T-cell (primary cell): Measurements from ENCODE around the gene TAS1R3. TPM values are rescaled to one million over a fixed set of nuclear protein-coding genes. Genes with fewer than 3 reads are reported as not detected.

ENCODE experiments used
- ATAC-seq, 4 experiments: fragments of 200-7000 bp in 3 of 4; fragments of 150-1000 bp in 1 of 4; cut with Tn5 transposase; replicated peaks in 1 of 4; 1 replicate in 3 of 4; 2 replicates in 1 of 4; pipeline ENCODE4 v1.10.0; 2021; ENCODE audit warnings: moderate library complexity in 3 of 4, mild to moderate bottlenecking in 2 of 4, moderate number of reproducible peaks in 1 of 4
- CTCF ChIA-PET, 2 donors: fragments of 300-600 bp; sonication (Branson Sonifier 250); formaldehyde crosslinking; loops; one replicate each; lab custom pipeline; 2022; ENCODE audit warnings: antibody characterized with exemption in 2 of 2; lab: Charles Lee
- POLR2A ChIA-PET, 2 donors: fragments of 300-600 bp; sonication (Branson Sonifier 250); formaldehyde crosslinking; loops; one replicate each; lab custom pipeline; 2022; ENCODE audit warnings: antibody characterized with exemption in 2 of 2; lab: Charles Lee
- DNase-seq, 35 experiments: peaks; one replicate each; pipeline versions ENCODE4 v3.0.0 to v3.0.0-alpha.2; 2013 to 2023
- H3K27ac ChIP-seq: one replicate; pipeline ENCODE4 v1.5.1; 2013; ENCODE audit warnings: low read length
- H3K27me3 ChIP-seq, 2 experiments: replicated peaks in 1 of 2; 1 replicate in 1 of 2; 2 replicates in 1 of 2; pipeline versions ENCODE4 v1.6.1 to v1.7.0; 2013; ENCODE audit warnings: low read length in 1 of 2, mixed read lengths in 1 of 2; ENCODE audit not compliant: control insufficient read depth in 2 of 2, insufficient read depth in 2 of 2; ENCODE audit errors: extremely low read depth in 1 of 2
- H3K36me3 ChIP-seq, 2 donors: 1 replicate in 1 of 2; 2 replicates in 1 of 2; pipeline versions ENCODE4 v1.6.1 to v1.7.0; 2013; ENCODE audit warnings: low read length in 1 of 2; ENCODE audit not compliant: control insufficient read depth in 2 of 2, insufficient read depth in 1 of 2; ENCODE audit errors: extremely low read depth in 1 of 2
- H3K4me1 ChIP-seq, 2 experiments: 1 replicate in 1 of 2; 2 replicates in 1 of 2; pipeline versions ENCODE4 v1.6.1 to v1.7.0; 2013; ENCODE audit warnings: low read length in 2 of 2, mixed read lengths in 1 of 2; ENCODE audit not compliant: insufficient read depth in 2 of 2, control insufficient read depth in 1 of 2; ENCODE audit errors: extremely low read depth in 1 of 2
- H3K4me3 ChIP-seq, 2 donors: 1 replicate in 1 of 2; 2 replicates in 1 of 2; pipeline versions ENCODE4 v1.5.1 to v1.7.0; 2013; ENCODE audit warnings: mild to moderate bottlenecking in 2 of 2, low read length in 1 of 2, moderate library complexity in 1 of 2; ENCODE audit not compliant: control insufficient read depth in 1 of 2; ENCODE audit errors: extremely low read depth in 1 of 2
- H3K9me3 ChIP-seq: 2 replicates; pipeline ENCODE4 v1.7.0; 2013
- H3K27ac Mint-ChIP-seq, 2 donors: one replicate each; pipeline ENCODE4 v1.8.0; 2020 to 2021; ENCODE audit warnings: mild to moderate bottlenecking in 2 of 2, mixed read lengths in 2 of 2
- H3K27me3 Mint-ChIP-seq, 2 donors: one replicate each; pipeline ENCODE4 v1.8.0; 2021 to 2022; ENCODE audit warnings: mixed read lengths in 2 of 2
- H3K36me3 Mint-ChIP-seq: one replicate; pipeline ENCODE4 v1.8.0; 2021; ENCODE audit warnings: mixed read lengths
- H3K4me1 Mint-ChIP-seq, 3 donors: one replicate each; pipeline ENCODE4 v1.8.0; 2020 to 2022; ENCODE audit warnings: mixed read lengths in 3 of 3, mild to moderate bottlenecking in 1 of 3
- H3K4me3 Mint-ChIP-seq, 3 donors: one replicate each; pipeline ENCODE4 v1.8.0; 2020 to 2022; ENCODE audit warnings: mild to moderate bottlenecking in 3 of 3, mixed read lengths in 3 of 3, moderate library complexity in 3 of 3
- H3K9me3 Mint-ChIP-seq, 3 donors: one replicate each; pipeline ENCODE4 v1.8.0; 2020 to 2022; ENCODE audit warnings: mixed read lengths in 3 of 3
- WGBS: methylation state at CpG from one replicate; pipeline ENCODE4 v1.1.5; 2013; ENCODE audit warnings: missing lambda C conversion rate; ENCODE audit not compliant: insufficient coverage; 5-methylcytosine and 5-hydroxymethylcytosine counted together
- total RNA-seq, 35 experiments: library from RNA in 6 of 35; stranded (reverse) in 6 of 35; fragments of 120-200 nt in 1 of 35; gene quantifications; one replicate each; pipeline versions ENCODE4 v1.2.1 to v1.2.4 and lab custom pipeline; 2013 to 2026

Gene TAS1R3
- total RNA-seq, 5 donors from 2014 or later (not counting 1 experiment from before 2014, with no cell fraction given) = 1.6 to 2.3 (median 2.1) TPM

DNA sequence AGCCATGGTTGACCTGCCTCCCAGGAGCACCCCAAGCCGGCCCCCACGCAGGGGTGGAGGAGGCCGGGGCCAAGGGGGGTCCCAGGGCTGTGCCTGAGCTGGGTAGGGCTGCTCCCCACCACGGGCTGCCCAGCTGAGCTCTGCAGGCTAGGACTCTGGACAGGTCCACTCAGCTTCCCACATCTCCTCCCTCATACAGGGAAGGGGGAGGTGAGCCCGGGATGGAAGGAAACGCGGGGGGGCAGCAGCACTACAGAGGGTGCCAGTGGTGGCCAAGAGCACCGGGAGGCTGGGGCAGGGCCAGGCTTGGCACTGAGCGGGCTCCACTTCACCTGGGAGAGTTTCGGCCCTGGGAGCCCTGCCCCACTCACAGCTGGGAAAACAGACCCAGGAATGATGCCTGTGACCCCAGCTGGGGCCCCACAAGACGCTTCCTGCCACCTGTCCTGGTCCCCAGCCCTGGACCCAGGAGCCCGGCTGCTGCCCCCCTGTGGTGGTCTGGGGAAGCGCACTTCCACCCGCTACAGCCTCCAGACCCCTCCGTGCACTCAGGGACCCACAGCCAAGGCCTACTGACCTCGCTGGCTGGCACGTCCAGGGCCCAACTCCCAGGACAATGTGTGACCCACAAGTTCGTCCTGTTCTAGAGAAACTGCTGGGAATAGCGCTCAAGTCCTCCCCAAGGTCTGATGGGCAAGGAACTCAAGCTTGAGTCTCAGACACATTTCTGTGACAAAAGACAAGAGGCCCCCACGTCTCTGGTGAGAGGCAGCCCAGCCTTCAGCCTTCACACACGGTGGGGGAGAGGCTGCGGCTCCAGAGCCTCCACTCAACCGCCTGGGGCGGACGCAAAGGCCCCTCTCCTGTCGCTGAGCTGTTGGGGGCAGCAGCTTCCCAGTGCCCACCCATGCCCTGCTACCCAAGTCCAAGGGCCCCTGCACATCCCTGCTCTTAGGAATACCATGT is 40.9 kb downstream of the TAS1R3 start:
- peaks cover 0 to 41% (median 23%) of the 10 kb centered on the region in 3 donors for H3K4me1 Mint-ChIP-seq
- no peaks in the 10 kb centered on the region for H3K27me3 ChIP-seq
- DNase-seq (peak; percentile 16 to 82 (median 67)), ATAC-seq (peak; percentile 28 to 60 (median 43))
- peak overlapping the region; percentile 44 to 57 (median 56) for H3K4me3 Mint-ChIP-seq
- ChIA-PET CTCF (interaction anchor here (0.5 to 1.3 kb wide), 4 partner anchors 13 to 67 kb away, joined by 3 to 7 read pairs (median 4); partner anchors contain the start of gene CCNL2 (in 1 of the 2)), POLR2A (interaction anchor here in 1 of 2 donors (0.6 kb wide), 1 partner anchor 45 kb away, joined by 5 read pairs; no protein-coding TSS in a partner anchor)
- no peaks in the 10 kb centered on the region for H3K36me3 Mint-ChIP-seq
- H3K27ac ChIP-seq = peak overlapping the region; percentile 74
- peaks cover 0 to 4% of the 10 kb centered on the region in 2 donors for H3K36me3 ChIP-seq
- H3K9me3 Mint-ChIP-seq = no peaks in the 10 kb centered on the region
- H3K27me3 Mint-ChIP-seq = no peaks in the 10 kb centered on the region
- peaks cover 15 to 51% of the 10 kb centered on the region in 2 experiments for H3K4me1 ChIP-seq
- peak overlapping the region in 1 of 2 donors; percentile 46 for H3K27ac Mint-ChIP-seq
- no peaks in the 10 kb centered on the region for H3K9me3 ChIP-seq
- WGBS = 29% methylated on average over 20 of the region's 26 CpGs
- peak overlapping the region; percentile 29 to 41 for H3K4me3 ChIP-seq

DNA sequence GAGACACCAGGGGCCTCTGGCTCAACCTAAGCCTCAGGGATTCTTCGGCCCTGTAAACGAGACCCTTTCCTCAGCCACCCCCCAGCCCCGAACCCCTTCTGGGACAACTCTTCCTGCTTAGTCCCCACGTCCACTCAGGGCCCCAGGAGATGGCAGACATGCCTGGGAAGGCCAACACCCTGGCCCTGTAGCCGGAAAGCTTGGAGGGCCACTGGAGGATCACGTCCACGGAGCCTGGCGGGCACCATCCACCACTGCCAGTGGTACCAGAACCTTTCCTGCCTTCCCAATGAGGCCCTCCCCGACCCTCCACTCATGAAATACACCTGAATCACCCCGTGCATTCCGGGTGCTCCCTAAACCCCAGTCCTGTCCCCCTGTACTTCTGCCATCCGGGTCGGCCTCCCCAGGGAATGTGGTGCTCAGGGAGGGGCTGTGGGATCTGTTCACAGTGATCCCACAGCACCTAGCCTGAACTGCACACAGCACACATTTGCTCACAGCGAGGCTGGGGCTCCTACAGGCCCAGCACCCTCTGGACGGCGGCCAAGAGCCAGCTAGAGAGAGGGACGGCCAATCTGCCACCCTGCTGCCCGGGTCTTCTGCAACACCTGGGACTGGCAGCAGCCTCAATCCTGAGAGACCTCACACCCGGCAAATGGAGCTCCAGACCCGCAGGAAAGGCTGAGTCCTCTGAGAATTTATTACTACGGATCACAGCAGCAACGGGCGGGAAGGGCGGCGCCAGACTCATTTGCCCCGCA is 42.2 kb downstream of the TAS1R3 start:
- H3K27me3 ChIP-seq = no peaks in the 10 kb centered on the region
- H3K36me3 ChIP-seq = peaks cover 0 to 4% of the 10 kb centered on the region in 2 donors
- ChIA-PET POLR2A (no interaction called here), CTCF (interaction anchor here in 1 of 2 donors (1.2 kb wide), 1 partner anchor 26 kb away, joined by 4 read pairs; the partner anchor contains the start of gene CCNL2)
- peaks cover 15 to 51% of the 10 kb centered on the region in 2 experiments for H3K4me1 ChIP-seq
- H3K4me3 Mint-ChIP-seq = peak overlapping the region; percentile 83 to 91 (median 88)
- ATAC-seq = no peak
- no peaks in the 10 kb centered on the region for H3K27me3 Mint-ChIP-seq
- no peak overlapping the region for H3K27ac ChIP-seq
- no peaks in the 10 kb centered on the region for H3K9me3 Mint-ChIP-seq
- H3K9me3 ChIP-seq = no peaks in the 10 kb centered on the region
- H3K4me3 ChIP-seq = no peak overlapping the region
- peak overlapping the region in 1 of 2 donors; percentile 76 for H3K27ac Mint-ChIP-seq
- 95% methylated on average over 22 of the region's 26 CpGs for WGBS
- no peak for DNase-seq
- no peaks in the 10 kb centered on the region for H3K36me3 Mint-ChIP-seq
- peaks cover 0 to 41% (median 23%) of the 10 kb centered on the region in 3 donors for H3K4me1 Mint-ChIP-seq

DNA sequence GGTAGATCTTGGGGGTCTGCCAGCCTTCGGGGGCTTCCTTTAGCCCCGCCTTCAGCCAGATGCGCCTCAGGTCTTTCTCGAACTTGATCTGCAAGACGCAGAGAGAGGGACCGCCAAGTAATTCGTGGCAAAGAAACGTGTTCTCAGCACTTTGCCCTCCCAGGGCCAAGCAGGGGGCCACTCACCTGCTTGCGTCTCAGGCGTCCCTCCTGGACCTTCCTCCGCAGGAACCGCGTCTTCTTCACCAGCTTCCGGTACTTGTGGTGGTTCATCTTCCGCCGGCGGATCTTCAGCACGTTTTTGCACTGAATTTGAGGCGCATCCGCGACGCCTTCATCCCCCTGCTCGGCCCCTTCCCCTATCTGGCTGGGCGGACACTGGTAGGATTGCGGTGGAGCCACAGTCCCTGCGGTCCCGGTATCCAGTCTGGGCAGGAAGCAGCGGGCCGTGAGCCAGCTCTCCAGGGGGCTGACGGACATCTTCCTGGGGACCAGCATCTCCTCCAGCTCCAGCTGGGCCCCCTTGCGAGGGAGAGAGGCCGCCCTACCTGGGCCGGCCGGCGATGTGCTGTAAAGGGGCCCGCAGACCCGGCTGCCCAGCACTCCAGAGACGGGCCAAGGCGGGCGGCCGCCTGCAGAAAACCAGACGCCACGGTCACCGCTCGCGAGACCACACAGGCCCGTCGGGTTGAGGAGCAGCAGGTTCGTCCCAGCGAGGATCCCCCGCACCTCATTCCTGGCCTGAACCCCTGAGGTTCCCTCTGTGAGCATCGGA is 42.9 kb downstream of the TAS1R3 start:
- ChIA-PET CTCF (interaction anchor here in 1 of 2 donors (1.2 kb wide), 1 partner anchor 25 kb away, joined by 4 read pairs; the partner anchor contains the start of gene CCNL2), POLR2A (no interaction called here)
- Mint-ChIP-seq H3K4me3 (peak overlapping the region; percentile 83 to 91 (median 88)), H3K27ac (peak overlapping the region; percentile 43 to 79), H3K4me1 (peaks cover 0 to 41% (median 23%) of the 10 kb centered on the region in 3 donors), H3K27me3 (no peaks in the 10 kb centered on the region), H3K36me3 (no peaks in the 10 kb centered on the region), H3K9me3 (no peaks in the 10 kb centered on the region)
- Histone ChIP-seq H3K27ac (peak overlapping the region; percentile 91), H3K4me3 (peak overlapping the region; percentile 71 to 76), H3K4me1 (peaks cover 15 to 51% of the 10 kb centered on the region in 2 experiments), H3K36me3 (peaks cover 0 to 4% of the 10 kb centered on the region in 2 donors), H3K27me3 (no peaks in the 10 kb centered on the region), H3K9me3 (no peaks in the 10 kb centered on the region)
- 69% methylated on average over 49 of the region's 52 CpGs for WGBS
- DNase-seq (peak in 1 of 35 experiments; percentile 14), ATAC-seq (no peak)

DNA sequence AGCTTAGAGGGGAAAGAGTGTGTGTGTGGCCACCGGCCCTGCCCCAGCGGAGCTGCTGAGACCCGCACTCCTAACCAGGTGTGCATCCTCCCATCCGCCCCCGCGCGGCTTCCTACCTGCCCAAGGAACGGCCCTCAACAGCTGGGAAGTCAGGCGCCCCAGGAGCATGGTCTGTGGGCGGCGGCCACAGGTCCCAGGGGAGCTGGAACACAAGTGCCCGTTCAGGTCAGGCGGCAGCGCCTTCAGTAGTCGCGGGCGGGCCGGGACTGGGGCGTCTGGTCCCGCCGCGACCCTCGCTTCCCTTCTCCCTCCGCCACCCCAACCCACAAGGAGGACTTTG is 43.5 kb downstream of the TAS1R3 start:
- H3K4me3 ChIP-seq = peak overlapping the region; percentile 71 to 76
- no peak for ATAC-seq

DNA sequence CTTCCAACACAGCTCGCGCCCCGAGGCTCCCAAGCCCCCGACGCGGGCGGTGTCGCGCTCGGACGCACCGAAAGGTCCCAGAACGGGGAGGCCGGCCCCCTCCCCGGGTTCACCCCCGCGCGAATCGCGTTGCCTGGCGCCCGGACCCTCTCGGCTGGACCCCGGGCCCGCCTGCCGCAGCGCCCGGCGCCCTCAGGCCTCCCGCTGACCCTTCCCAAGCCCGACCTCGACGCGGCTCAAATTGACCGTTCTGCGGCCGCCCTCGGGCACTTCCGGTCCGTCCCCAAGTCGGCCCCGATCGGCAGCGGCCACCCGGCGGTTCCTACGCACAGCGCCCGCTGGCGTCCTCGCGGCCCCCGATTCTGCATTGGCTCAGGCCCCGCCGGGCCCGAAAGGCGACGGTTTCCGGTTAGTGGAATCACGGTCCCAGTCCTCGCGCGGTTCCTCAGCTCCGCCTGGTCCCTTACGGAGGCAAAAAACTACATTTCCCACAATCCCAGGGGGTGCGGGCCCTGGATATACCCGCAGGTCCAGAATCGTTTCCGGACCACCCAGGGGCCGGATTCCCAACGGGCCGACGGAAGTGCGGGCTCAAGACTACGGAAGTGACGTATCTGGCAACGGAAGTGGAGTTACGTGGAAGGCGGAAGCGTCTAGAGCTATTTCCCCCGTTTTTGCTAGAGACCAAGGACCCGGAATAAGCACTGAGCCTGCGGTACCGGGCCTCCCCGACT is 44.0 kb downstream of the TAS1R3 start, which contains the start of gene AURKAIP1:
TSS of gene AURKAIP1 (minus strand) at position 279 of the 734 bp plus-strand sequence. CDS start 451 bp downstream, outside the sequence.
- peak within 1 kb of the TSS; percentile 71 to 76 for H3K4me3 ChIP-seq
- DNase-seq (peak; percentile 86 to 99 (median 94)), ATAC-seq (peak; percentile 72 to 86 (median 84))
- peak within 1 kb of the TSS; percentile 91 for H3K27ac ChIP-seq
- no peaks in the 10 kb centered on the region for H3K9me3 Mint-ChIP-seq
- CTCF ChIA-PET = interaction anchor here in 1 of 2 donors (0.7 to 1.2 kb wide), 6 partner anchors 24 to 1019 kb away, joined by 3 to 8 read pairs (median 4); partner anchors contain the start of gene CCNL2
- no peaks in the 10 kb centered on the region for H3K27me3 ChIP-seq
- no peaks in the 10 kb centered on the region for H3K9me3 ChIP-seq
- H3K27me3 Mint-ChIP-seq = no peaks in the 10 kb centered on the region
- peak within 1 kb of the TSS; percentile 91 to 93 for H3K27ac Mint-ChIP-seq
- WGBS = under 1% methylated on average over 73 of the region's 85 CpGs
- H3K4me1 ChIP-seq = peaks cover 15 to 51% of the 10 kb centered on the region in 2 experiments
- H3K36me3 ChIP-seq = peaks cover 0 to 4% of the 10 kb centered on the region in 2 donors
- H3K36me3 Mint-ChIP-seq = no peaks in the 10 kb centered on the region
- POLR2A ChIA-PET = interaction anchor here (0.5 to 1.2 kb wide), 7 partner anchors 11 to 510 kb away, joined by 3 to 9 read pairs (median 4); partner anchors contain the start of gene CCNL2 (in 1 of the 2)
- peaks cover 0 to 39% (median 23%) of the 10 kb centered on the region in 3 donors for H3K4me1 Mint-ChIP-seq
- H3K4me3 Mint-ChIP-seq = peak within 1 kb of the TSS; percentile 83 to 91 (median 88)

More for the DNA sequence above, 43.5 kb downstream of the TAS1R3 start:
- peak in 1 of 35 experiments; percentile 24 for DNase-seq
- Mint-ChIP-seq H3K36me3 (no peaks in the 10 kb centered on the region), H3K4me1 (peaks cover 0 to 41% (median 23%) of the 10 kb centered on the region in 3 donors), H3K9me3 (no peaks in the 10 kb centered on the region), H3K27me3 (no peaks in the 10 kb centered on the region), H3K27ac (peak overlapping the region in 1 of 2 donors; percentile 79), H3K4me3 (peak overlapping the region; percentile 83 to 91 (median 88))
- no peaks in the 10 kb centered on the region for H3K27me3 ChIP-seq
- H3K4me1 ChIP-seq = peaks cover 15 to 51% of the 10 kb centered on the region in 2 experiments
- H3K27ac ChIP-seq = peak overlapping the region; percentile 91
- CTCF ChIA-PET = interaction anchor here in 1 of 2 donors (1.2 kb wide), 3 partner anchors 24 to 33 kb away, joined by 3 to 4 read pairs (median 4); partner anchors contain the start of gene CCNL2
- under 1% methylated on average over 24 of the region's 24 CpGs for WGBS
- H3K36me3 ChIP-seq = peaks cover 0 to 4% of the 10 kb centered on the region in 2 donors
- POLR2A ChIA-PET = interaction anchor here in 1 of 2 donors (0.5 to 1.2 kb wide), 2 partner anchors 24 to 28 kb away, joined by 4 read pairs; partner anchors contain the start of gene CCNL2
- no peaks in the 10 kb centered on the region for H3K9me3 ChIP-seq
